ENCODE data around the gene LRRK1.

LRRK1 gene

DNA sequence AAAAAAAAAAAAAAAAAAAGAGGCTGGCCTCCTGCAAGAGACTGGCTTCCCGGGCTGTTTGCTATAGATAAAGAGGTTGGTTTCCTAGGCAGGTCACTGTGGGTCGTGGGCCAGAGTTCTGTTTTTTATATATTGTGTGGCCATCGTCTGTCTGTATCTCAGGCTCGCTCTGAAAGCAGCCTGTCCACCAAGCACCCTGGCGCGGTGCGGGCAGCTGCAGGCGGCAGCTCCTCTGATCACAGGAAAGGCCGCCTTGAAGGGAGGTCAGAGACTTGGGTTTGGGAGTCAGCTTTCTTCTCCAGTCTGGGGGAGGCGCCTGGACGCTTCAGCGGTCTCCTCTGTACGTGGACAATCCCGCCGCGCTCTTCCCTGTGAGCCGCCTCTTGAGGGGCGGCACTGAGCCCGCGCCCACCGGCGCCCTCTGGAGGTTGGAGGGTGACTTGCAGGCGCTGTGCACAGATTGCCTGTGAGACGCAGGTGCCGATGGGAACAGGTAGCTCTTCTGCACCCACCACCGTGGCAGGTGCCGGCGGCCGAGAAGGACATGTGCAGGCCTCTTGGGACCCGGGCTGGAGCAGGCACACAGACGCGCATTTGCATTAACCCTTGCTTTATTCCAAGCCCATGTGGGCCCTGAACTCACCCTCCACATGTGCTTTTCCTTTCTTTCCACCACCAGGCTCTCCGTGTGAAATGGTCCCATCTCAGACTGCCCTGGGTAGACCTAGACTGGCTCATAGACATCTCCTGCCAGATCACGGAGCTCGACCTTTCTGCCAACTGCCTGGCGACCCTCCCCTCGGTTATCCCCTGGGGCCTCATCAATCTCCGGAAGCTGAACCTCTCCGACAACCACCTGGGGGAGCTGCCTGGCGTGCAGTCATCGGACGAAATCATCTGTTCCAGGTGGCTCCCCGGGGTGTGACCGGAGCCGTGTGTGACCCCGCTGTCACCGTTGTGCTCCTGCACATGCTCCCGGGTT, 89.3 kb downstream of the LRRK1 start:
- peak; percentile 85 to 86 for DNase-seq

DNA sequence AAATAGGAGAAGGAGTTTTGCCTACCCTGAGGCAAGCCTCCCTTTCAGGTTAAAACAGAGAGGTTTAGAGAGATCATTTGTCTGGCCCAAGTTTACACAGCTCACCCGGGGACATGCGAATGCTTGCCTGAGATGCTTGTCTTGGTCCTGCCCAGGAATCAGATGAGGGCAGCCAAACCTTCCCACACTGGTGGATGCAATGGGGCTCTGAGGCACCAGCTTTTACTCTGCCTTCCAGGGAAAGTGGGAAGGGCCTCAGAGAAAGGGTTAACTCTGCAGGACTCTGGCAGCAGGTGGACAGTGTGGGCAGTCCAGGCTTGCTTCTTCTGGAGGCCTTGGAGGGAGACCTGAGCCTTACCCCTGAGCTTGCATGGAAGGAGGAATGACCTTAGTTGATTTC, 90.0 kb downstream of the LRRK1 start:
- DNase-seq: no peak

- DNase-seq: no peak
Measured at GRCh38 chr15:101010781-101011180, 91.6 kb downstream of the LRRK1 start.

- DNase-seq: no peak
Measured at GRCh38 chr15:101012326-101013200, 93.4 kb downstream of the LRRK1 start.

DNA sequence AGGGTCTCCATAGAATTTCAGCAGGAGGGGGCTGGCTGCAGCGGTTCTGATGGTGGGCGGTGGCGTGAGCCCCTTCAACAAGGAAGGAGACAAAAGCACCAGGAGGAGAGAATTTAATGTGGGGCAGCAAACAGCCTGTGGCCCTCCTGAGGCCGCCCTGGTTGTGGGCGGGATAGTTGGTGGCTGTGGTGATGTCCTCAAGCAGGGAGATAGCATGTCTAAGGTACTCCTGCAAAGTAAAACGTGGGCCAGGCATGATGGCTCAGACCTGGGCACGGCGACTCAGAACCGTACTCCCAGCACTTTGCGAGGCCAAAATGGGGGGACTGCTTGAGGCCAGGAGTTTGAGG, 94.0 kb downstream of the LRRK1 start:
- no peak for DNase-seq

- DNase-seq: no peak
Measured at GRCh38 chr15:101013769-101014675, 94.9 kb downstream of the LRRK1 start.

DNA sequence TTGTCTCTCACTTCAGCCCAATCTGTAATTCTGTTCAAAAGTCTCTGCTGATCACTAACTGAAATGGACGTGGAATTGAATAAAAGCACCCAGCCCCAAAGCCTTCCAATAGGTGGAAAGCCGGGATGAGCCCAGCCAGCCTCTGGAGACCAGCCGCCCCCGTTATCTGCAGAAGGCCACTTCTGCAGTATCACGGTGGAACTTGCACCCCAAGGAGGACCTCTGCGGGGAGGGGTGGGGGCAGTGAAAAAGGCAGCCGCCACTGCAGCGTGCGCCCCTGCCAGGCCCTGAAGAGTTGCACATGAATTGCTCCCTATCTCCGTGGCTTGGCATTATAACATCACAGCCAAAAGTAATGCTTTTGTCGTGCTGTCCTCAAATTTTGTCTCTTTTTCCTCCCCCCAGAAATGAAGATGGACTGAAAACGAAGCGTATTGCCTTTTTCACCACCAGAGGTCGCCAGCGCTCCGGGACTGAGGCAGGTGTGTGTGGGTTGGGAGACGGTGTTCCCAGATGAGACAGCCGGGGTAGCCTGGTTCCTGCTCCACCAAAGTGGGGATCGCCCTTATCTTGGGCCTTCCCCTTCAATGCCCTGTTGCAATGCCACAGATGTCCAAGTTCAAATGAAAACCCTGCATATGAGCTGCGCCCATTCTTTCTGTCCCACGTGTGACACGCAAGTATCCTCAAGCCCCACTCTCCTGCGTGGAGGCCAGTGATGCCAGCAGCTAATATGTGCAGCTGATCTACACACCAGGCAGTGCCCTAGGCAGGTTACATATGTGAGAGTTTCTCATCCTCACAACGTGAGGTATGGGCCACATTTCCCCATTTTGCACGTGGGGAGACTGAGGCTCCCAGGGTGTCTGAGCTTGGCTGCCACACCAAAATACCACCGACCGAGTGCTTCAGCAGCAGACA, 96.0 kb downstream of the LRRK1 start:
- peak; percentile 54 to 59 for DNase-seq

DNA sequence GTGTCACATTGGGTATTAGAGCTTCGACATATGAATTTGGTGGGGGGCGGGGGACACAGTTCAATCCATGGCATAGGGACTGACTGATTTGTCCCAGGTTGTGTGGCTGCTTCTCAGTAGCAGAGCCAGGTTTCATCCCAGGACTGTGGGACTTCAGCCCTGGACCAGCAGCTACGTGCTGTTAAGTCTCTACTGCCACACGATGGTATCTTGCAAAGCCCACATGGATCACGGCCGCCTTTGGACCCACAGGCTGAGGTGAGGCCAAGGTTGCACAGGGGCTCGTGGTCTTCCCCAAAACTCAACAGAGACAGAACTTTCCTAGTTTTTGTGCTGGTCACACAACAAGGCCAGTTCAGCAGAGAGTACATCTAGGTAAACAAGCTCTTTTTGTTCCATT, 97.4 kb downstream of the LRRK1 start:
- no peak for DNase-seq

- DNase-seq: no peak
Measured at GRCh38 chr15:101017093-101017754, 98.1 kb downstream of the LRRK1 start.

DNA sequence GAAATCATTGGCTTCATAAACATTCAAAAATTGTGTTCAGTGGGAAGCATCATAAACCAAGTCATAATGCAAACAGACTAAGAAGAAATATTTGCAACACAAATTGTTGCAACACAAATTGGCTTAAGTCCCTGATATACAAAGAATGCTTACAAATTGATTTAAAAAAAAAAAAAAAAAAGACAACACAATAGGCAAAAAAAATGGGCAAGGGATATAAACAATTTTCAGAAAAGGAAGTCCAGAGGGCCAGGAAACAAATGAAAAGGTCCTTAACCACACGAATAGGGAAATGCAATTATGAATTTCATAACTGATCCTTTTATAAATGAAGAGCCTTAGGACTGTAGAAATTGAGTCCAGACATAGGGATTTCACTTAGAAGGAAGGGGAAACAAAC, 98.9 kb downstream of the LRRK1 start:
- DNase-seq: no peak

GRCh38 chr15:101018450-101018849, 99.3 kb downstream of the LRRK1 start:
- DNase-seq: no peak

GRCh38 chr15:101019366-101019896, 100.3 kb downstream of the LRRK1 start:
- no peak for DNase-seq

GRCh38 chr15:101020451-101020850, 101.3 kb downstream of the LRRK1 start:
- no peak for DNase-seq

DNA sequence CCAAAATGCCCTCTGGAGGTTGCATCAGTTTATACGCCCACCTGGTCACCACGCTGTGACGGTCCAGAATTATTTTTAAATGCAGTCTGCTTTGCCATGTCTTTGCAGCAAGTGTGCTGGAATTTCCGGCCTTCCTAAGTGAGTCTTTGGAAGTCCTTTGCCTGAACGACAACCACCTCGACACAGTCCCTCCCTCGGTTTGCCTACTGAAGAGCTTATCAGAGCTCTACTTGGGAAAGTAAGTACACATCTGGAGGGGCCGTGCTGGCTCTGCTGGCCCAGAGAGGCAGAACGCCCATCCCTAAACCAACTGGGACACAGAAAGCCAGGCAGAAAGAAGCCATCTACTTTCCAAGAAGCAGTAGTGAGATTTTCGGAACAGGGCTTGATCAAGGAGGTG, 101.8 kb downstream of the LRRK1 start:
- DNase-seq: no peak

- no peak for DNase-seq
Measured at GRCh38 chr15:101022306-101022705, 103.1 kb downstream of the LRRK1 start.

DNA sequence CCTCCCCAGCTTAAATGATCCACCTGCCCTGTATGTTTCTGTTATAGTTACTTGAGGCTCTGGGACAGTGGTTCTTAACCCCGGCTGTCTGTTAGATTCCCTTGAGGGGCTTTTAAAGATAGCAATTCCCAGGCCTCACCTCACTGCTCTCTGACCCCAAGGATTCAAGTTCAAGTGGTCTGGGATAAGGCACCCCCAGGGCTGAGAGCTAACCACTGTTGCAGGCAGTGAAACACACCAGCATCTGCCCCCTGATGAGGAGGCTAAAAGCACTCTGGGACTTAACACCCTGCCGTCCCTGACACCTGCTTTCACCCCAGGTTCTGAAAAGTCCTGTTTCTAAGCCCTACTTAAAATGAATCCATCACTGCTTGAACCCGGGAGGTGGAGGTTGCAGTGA, 103.7 kb downstream of the LRRK1 start:
- no peak for DNase-seq

DNA sequence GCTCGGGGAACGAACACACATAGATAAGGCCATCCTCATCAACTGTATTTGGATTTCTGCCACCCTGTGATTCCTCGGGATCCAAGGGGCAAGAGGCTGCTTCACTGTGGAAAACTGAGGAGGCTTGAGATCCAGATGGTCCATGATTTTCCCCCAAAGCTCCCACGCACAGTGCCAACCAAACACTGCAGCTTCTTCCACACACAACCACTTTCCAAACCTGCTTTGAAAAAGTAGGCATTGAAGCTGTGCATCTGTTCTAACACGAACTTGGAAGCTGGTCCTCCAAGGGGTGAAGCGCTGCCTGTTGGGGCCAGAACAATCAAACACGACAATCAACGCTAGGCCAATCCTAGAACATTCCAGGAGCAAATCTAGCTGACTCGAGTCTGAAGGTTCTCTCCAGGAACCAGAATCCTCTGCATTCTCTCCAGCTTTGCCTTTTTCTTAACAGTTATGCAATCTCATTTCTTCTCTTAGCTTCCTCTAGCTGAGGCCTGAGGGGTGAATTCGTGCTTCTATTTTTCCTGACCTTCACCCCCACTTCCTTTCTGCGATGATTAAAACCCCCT, 104.4 kb downstream of the LRRK1 start:
- no peak for DNase-seq

DNA sequence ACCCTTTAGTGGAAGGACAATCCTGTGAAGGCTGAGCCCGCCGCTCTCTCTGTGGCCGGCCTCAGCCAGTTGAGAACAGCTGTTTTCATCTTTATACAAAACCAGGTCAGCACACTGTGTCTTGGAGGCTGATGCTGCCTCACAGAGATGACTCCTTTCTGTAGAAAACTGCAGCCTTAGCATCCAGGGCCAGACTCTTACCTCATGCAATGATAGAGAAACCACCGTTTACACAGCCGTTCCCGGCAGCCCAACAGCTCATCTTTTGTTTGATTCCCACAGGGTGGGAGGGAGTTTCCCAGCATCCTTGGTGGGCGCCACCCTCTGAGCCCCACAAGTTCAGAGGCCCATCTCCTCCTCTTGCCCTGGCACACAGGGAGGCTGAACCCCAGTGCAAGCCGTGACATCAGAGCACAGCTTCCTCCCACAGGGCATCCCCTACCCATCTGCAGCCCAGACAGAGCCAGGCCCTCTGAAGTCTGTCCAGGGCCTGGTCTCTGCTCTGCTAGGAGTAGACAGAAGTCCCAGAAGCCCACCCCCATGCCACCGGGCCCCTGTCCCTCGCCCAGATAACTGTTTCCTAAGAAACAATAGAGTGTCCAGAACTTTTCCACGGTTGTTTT, 105.0 kb downstream of the LRRK1 start:
- no peak for DNase-seq

GRCh38 chr15:101024706-101025500, 105.7 kb downstream of the LRRK1 start:
- DNase-seq: no peak

Data from CD4-positive, alpha-beta T cell treated with Interleukin-4 for 1 hour (primary cell).